Caki2 (cell line): Measurements from ENCODE around the gene RAB15. TPM values are rescaled to one million over a fixed set of nuclear protein-coding genes. Genes with fewer than 3 reads are reported as not detected.

Experiments
- DNase-seq: peaks from one replicate; pipeline ENCODE4 v3.0.0-alpha.2; 2015; ENCODE audit warnings: low read depth
- in situ Hi-C: cut with HindIII; loops from 2 replicates; pipeline ENCODE4 v1.10.0; 2016; ENCODE audit warnings: low sequenced_read_pairs, low pct_unique_long_range_greater_than_20kb, mixed read lengths
- total RNA-seq: library from RNA; depleted of rRNA; stranded (reverse); fragments of >200 nt; shearing (Covaris generic); gene quantifications from 2 replicates; pipeline ENCODE4 v1.2.3, GENCODE V29; 2014; ENCODE audit warnings: low replicate concordance

Gene RAB15
- total RNA-seq, 1 experiment from 2014 or later: 3.9 TPM

DNA sequence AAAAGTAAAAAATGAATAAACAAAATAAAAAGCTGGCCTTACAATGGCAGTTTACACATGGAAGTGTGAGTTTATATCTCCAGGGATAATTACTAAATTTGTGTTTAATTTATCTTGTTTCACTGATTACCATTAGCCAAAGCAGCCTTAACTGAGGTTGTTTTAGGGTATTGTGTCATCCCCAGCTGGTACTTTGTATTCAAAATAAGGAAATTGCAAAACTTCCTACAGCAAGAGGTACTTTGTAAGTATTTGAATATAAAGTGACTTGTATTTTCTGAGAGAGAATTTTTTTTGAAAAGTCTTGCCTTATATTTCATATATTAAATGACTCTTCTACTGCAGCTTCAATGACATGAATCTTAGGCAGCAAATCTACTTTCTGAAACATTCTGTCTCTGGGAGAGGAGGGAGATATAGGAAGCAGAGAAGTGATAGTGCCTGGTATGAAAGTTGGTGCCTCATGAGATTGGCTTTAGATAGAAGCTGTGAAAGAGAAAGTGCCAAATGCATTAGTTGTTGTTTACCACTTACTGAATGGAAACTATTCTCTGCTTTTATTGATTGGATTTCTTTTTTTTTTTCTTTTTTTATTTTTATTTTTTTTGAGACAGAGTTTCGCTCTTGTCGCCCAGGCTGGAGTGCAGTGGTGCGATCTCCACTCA lies 21.3 kb upstream of the RAB15 start:
- in situ Hi-C loops: no loop called here
- no peak for DNase-seq

DNA sequence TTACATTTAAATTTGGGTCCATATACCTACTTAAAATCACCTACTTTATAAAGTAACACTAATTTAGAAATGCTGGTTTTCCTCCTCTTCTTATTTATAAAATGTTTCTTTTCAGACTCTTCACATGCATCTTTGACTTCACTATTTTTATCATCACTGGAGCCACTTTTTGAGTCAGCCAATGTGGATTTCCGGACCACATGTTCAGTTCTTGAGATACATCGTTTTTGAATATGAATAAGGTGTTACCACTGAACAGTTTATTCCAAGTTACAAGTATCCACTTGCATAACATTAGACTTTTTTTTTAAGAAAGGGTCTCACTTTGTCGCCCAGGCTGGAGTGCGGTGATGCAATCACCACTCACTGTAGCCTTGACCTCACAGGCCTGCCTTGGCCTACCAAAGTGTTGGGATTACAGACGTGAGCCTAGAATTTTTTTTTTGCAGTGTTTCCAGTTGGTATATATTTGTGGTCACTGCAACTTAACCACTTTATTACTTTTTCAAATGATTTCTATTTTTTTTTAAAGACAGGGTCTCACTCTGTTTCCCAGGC lies 20.3 kb upstream of the RAB15 start:
- in situ Hi-C loops: no loop called here
- DNase-seq: no peak

DNA sequence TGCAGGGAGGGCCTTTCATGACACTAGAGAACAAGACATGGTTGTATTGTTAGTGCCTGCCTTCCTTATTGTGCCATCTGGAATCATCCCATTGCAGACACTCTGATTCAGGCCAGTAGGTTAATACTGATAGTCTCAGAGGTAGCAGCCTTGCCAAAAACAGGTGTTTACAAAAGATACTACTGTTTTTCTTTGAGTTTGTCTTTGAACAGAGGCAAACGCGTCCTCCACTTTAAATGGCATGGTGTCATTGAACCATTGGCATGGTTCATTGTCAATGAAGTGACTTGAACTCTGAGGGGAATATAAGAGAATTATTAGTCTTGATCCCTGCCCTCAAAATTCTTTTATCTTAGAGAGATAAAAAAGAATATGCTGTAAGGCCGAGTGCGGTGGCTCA lies 18.8 kb upstream of the RAB15 start:
- DNase-seq: no peak
- in situ Hi-C loops: no loop called here

DNA sequence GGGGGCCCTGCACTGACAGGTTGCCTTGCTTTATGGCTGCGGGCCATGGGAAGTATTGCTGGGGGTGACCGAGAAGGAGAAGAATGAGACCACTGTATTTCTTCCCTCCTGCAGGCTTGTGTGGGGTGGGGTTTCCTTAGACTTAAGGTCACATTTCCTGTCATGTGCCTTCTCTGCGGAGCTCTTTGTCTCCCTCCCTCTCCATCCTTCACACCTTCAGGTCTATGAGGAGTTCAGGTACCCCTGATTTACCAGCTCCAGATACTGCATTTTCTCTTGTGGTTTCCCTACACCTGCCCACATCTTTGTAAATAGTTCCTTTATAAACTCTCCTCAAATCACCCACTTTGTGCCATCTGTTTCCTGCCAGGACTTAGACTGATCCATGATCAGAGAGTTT lies 18.2 kb upstream of the RAB15 start:
- in situ Hi-C loops: no loop called here
- DNase-seq: no peak

DNA sequence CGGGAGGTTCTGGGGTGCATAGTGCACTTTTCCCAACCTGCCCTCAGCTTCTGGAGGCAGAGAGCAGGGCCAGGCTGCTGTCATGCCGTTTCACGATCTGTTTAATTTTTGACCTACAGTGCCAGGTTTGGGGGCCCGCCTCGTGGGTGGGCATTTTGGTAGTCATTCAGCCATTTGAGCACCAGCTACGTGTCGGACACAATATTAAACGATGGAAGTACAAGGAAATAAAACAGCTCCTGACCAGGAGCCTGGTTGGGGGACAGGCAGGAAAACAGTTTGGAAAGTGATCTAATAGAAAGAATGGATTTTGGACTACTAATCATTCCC lies 15.3 kb upstream of the RAB15 start:
- no peak for DNase-seq
- in situ Hi-C loops: no loop called here

DNA sequence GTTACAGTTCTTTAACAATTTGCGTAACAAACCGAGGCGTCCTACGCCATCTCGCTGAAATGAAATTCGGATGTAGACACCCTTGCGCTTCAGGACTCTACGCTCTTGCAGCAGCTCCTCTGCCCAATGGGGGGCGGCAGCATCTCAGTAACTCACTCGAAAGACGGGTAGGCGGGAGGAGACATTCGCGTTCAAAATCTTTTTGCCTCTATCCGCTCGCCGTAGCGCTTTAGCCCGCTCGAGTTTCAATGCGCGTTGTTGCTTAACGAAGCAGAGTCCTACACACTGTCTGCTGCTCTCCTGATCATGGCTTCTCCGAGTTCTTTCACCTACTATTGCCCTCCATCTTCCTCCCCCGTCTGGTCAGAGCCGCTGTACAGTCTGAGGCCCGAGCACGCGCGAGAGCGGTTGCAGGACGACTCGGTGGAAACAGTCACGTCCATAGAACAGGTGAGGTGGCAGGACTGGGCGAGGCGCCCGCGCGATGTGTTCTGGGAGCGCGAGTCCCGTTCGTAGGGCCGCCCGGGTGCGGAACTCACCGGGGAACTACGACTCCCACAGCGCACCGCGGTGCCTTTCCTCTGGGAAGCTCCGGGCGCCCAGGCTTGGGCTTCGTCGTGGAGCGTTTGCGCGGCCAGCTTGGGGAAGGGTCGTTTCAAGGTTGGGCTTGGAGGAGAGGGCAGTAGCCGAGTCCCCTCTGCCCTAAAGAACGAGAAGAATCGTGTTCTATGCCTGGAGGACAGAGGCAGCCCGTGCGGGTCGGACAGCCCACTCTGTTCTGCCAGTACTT lies 14.7 kb upstream of the RAB15 start, which contains the start of gene FNTB:
FNTB (plus strand) TSS at position 248 of the 790 bp plus-strand sequence; CDS start at position 307, 59 bp downstream.
- peak; percentile 90 for DNase-seq
- in situ Hi-C loops: no loop called here

DNA sequence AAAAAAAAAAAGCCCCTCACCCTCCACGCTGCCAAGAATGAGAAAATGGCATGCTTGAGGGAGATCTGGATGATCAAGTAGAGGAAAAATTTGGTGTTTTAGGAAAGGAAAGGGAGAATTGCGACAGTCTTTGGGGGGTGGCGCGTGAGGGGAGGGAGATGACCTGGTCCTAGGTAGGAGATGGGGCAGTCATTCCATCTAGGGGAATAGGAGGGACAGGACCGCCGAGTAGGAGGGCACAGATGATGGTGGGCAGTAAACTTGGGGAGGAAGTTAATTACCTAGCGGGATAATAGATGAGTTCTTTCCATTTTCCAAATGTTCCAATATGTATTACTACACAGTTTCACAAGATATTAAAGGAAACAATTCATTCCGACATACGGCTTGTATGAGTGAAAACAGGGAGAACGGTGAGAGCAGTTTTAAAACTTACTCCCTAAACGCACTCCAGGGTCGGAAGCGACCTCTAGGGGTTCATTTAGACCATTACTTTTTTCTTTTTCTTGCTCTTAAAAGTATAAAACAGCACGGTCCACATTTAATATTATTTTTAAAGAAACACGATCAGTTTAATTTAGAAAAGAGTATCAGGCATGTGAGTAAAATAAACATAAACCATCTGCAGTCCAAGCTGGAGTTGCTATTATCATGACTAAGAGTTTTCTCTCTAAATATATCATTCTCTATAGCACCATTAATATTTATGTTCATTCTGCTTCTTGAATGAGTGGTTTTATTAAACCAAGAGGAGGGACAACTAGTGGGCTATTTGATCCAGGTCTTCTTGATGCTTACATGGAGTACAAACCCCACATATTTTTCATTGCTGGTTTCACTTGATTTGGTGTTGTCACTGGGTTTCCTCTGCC lies 11.5 kb upstream of the RAB15 start:
- in situ Hi-C loops: no loop called here
- DNase-seq: peak; percentile 33

DNA sequence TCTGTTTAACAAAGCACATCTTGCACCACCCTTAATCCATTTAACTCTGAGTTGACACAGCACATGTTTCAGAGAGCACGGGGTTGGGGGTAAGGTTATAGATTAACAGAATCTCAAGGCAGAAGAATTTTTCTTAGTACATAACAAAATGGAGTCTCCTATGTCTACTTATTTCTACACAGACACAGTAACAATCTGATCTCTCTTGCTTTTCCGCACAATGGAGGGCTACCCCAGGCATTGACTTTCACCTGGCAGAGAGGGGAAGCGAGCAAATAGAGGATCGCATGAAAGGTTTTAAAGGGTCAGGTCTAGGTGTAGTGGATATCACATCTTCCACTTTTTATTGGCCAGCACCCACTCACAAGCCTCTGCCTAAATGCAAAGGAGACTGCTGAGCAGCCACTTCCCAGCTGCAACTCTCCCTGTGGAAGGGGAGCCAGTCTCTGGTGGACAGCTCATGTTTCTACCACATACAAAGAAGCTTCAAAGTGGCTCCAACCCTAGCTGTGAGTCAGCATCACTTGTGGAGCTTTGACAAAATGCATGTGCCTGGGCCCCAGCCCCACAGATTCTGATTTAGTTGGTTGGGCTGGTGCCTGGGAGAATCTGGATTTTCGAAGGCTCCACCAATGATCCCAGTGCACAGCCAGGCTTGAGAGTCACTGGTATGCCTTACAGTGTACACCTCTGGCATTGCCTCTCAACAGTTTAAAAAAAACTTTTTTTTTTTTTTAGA lies 7.4 kb upstream of the RAB15 start:
- DNase-seq: no peak
- in situ Hi-C loops: no loop called here

DNA sequence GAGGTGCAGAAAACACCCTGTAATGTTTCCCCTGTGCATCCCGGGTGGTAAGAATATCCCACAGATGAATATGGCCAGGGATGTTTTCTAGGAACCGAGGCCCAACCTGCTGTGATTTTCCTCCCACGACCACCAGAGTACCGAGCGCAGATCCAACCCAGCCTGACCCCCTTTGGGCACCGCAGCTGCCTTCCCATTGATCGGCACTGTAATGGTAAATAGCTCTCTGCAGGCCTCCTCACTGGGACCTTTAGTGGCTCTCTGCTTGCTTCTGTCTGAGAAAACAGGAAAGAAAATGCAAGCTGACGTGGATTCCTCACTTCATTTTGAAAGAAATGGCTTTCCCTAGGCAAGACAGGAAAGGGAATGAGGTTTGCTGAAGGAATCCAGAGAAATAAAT lies 2.4 kb upstream of the RAB15 start:
- in situ Hi-C loops: no loop called here
- no peak for DNase-seq

DNA sequence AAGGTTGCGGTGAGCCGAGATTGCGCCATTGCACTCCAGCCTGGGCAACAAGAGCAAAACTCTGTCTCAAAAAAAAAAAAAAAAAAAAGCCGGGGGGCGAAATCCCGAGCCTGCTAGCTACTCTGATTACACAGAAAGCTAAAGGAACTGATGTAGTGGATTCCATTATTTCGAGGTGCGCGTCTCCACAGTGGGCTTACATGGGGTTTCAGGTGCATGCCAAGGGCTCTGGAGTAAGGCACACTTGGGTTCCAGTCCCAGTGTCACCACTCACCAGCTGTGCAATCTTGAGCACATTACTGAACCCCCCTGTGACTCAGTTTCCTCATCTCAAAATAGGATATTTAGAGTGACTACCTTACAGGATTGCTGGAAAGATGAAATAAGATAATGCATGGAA lies 1.7 kb upstream of the RAB15 start:
- DNase-seq: no peak
- in situ Hi-C loops: no loop called here

DNA sequence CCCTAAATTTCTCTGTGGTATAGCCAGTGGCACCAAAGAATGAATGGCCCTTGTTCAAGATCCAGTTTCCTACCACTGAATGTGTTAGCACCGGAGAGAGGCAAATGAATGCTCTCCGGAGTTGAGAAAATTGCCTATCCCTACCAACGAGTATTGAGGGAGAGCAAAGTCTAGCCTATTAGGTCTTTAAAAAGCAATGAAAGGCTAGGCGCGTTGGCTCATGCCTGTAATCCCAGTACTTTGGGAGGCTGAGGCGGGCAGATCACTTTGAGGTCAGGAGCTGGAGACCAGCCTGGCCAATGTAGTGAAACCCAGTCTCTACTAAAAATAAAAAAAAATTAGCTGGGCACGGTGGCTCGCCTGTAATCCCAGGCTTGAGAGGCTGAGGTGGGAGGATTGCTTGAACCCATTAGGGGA lies 898 bp upstream of the RAB15 start:
- in situ Hi-C loops: no loop called here

DNA sequence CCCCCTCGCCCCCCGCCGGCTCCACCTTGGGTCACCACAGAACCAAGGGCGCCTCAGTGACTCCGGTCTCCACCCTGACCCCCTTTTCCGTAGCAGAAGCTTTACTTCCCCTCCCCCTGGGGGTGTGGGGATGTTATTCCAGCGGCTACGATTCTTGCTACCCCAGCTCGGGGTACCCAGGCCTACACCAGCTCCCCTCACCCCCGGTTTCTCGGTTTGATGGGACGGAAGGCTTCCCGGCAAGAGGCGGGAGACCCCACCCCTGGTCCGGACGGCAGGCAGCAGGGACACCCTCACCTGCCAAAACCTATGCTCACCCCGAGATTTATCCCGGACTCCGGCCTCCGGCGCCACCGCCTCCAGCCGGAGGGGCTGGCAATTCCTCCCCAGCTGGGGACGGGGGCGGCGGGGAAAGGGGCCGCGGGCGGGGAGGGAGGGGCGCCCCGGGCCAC lies 619 bp downstream of the RAB15 start:
- no peak for DNase-seq
- in situ Hi-C loops: no loop called here

More for the DNA sequence above, 898 bp upstream of the RAB15 start:
- DNase-seq: no peak

DNA sequence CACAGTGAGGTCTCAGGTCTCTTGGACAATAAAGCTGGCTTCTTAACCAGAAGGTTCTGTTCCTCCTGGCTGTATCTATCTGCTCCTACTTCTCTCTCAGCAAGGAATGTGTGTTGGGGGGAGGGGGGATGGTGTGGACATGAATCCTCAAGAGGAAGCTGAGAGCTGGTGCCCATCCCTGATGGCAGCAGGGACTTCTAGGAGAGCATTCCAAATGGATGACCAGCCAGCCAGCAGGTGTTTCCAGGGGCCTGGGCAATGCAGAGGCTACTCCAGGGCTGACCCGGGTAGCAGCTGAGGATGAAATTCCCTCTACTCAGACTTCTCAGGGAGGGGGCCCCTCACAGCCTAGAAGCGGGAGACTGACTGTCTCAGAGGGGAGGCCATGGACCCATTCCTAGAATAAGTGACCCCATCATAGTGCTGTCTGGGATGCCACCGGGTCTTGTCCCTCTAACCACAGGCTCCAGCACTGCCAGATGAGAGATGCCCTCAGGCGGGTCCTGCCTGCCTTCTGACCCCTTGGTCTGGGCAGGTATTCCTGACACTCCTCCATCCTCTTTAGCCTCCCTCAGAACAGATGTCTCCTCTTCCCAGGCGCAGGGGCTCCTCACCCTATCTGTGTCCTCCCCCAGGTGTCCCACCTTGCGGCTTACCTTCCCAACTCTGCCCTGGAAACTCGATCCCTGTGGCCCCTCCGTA lies 1.2 kb downstream of the RAB15 start:
- no peak for DNase-seq
- in situ Hi-C loops: no loop called here

DNA sequence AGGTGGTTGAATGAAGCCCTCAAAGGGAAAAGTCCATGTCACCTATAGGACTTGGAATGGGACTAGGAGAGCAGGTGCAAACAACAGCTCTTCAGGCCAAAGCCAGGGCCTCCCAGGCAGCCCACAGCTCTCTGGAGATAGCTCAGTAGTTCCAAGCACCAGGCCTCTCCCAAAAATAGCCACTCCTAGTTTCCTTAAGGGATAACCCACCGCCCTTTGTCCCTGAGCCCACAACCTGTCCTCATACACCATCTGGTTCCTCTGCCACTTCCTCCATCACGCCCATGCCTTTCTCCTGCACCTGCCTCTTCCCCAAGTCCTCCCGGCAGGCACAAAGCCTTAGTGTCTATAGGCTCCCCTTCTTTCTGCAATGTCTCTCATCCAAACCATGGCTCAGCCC lies 2.1 kb downstream of the RAB15 start:
- in situ Hi-C loops: no loop called here
- DNase-seq: no peak

DNA sequence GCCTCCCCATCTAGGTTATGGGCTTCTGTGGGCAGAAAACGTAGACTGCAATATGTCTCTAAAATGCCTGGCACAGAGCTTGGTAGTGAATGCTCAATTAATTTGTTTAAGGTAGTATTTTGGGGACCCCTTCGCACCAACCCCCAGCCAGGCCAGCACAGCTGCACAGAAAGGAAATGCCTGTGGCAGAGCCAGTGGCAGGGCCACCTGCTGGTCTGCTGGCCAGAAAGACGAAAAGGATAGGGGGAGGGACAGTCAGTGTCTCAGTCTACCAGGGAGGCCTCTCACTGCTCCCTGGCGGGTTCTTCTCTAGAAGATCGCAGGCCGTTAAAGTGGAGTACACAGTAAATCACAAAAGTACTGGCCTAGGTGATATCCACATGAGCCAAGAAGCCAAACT lies 3.5 kb downstream of the RAB15 start:
- in situ Hi-C loops: no loop called here
- DNase-seq: no peak

DNA sequence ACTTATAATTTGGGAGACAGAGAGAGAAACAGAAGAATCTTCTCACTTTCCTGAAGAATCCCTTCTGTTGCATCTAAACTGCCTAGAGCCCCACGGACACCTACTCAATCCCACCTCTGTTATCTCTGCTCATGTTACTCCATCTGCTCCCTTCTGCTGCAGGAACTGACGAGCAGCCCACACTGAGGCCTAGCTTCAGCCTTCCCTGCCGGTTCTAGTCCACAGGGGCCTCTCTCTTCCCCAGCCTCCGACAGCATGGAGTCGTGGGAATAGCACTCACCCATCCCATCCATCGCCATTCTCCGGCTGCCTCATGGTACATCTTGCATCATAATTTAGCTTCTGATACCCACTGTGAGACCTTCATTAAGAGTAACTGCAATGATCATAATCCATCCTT lies 4.0 kb downstream of the RAB15 start:
- DNase-seq: no peak
- in situ Hi-C loops: no loop called here

DNA sequence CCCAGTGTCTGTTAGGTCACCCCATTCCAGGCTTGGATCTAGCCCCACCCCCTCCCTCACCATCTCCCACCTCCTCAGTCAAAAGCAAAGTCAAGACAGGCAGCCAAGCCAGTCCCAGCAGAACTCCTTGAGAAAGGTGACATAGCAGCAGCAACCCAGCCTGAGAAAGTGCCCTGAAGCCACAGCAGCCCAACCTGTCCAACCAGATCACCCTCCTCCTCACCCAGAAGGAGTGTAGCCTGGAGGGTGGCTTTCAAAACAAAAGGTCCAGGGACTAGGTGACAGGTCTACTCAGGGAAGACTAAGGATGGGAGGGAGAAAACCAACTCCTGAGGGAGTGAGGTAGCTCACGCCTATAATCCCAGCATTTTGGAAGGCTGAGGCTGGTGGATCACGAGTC lies 5.2 kb downstream of the RAB15 start:
- in situ Hi-C loops: no loop called here
- DNase-seq: no peak
